Left ventricle myocardium inferior (tissue), 1 donor: Measurements from ENCODE around the gene ASTL. TPM values are rescaled to one million over a fixed set of nuclear protein-coding genes. Genes with fewer than 3 reads are reported as not detected.

Experiments used
- DNase-seq: peaks from one replicate; pipeline ENCODE4 v3.0.0-alpha.2; 2020
- H3K27ac ChIP-seq: fragments of 200-600 bp; replicated peaks from 2 replicates; pipeline ENCODE4 v1.8.0; 2021
- H3K27me3 ChIP-seq: fragments of 200-600 bp; 2 replicates; pipeline ENCODE4 v1.8.0; 2021; ENCODE audit warnings: low read depth
- H3K36me3 ChIP-seq: fragments of 200-600 bp; 2 replicates; pipeline ENCODE4 v1.8.0; 2021
- H3K4me1 ChIP-seq: fragments of 200-600 bp; 2 replicates; pipeline ENCODE4 v1.8.0; 2021
- H3K4me3 ChIP-seq: fragments of 200-600 bp; 2 replicates; pipeline ENCODE4 v1.8.0; 2021; ENCODE audit warnings: mild to moderate bottlenecking, moderate library complexity
- H3K9me3 ChIP-seq: fragments of 200-600 bp; replicated peaks from 2 replicates; pipeline ENCODE4 v1.8.0; 2021
- CTCF ChIP-seq: fragments of 200-600 bp; IDR thresholded peaks from 2 replicates; pipeline ENCODE4 v1.8.0; 2021; ENCODE audit warnings: antibody characterized with exemption, mild to moderate bottlenecking, borderline replicate concordance
- intact Hi-C: fragments of 100-400 bp; cut with micrococcal nuclease; formaldehyde crosslinking; loops from one replicate; pipeline ENCODE4 v1.11.0; 2022
- total RNA-seq: library from RNA; stranded (reverse); fragmentation: NEBNext Ultra II Directional; extraction: Animal tissue kit (Norgen Biotek cat#: 25700); gene quantifications from one replicate; pipeline ENCODE4 v1.2.1, GENCODE V29; 2021
- donor health status: DM: no; HTN: yes; CAD: no; lungs with severe emphysema.

ASTL gene
- total RNA-seq, 1 donor from 2014 or later, result not detected

GRCh38 chr2:96128456-96128855 is 9.8 kb downstream of the ASTL start:
- H3K27ac ChIP-seq, result no peak overlapping the region
- H3K27me3 ChIP-seq, result no peaks in the 10 kb centered on the region
- no peak overlapping the region for H3K4me3 ChIP-seq
- intact Hi-C loops, result no loop called here
- DNase-seq, result no peak
- H3K36me3 ChIP-seq, result no peaks in the 10 kb centered on the region
- TF ChIP-seq CTCF, result no peak
- no peaks in the 10 kb centered on the region for H3K4me1 ChIP-seq
- no peaks in the 10 kb centered on the region for H3K9me3 ChIP-seq

GRCh38 chr2:96124406-96125265 is 13.7 kb downstream of the ASTL start:
- DNase-seq, result no peak
- Histone ChIP-seq H3K9me3 (no peaks in the 10 kb centered on the region), H3K36me3 (no peaks in the 10 kb centered on the region), H3K27me3 (peaks cover 24% of the 10 kb centered on the region), H3K4me3 (no peak overlapping the region), H3K27ac (no peak overlapping the region), H3K4me1 (no peaks in the 10 kb centered on the region)
- TF ChIP-seq CTCF, result no peak
- intact Hi-C loops, result no loop called here

GRCh38 chr2:96123936-96124335 is 14.4 kb downstream of the ASTL start:
- no peak for TF ChIP-seq CTCF
- Histone ChIP-seq H3K4me3 (no peak overlapping the region), H3K27ac (no peak overlapping the region), H3K36me3 (no peaks in the 10 kb centered on the region), H3K4me1 (no peaks in the 10 kb centered on the region), H3K27me3 (peaks cover 31% of the 10 kb centered on the region), H3K9me3 (no peaks in the 10 kb centered on the region)
- intact Hi-C loops, result no loop called here
- DNase-seq, result no peak

DNA sequence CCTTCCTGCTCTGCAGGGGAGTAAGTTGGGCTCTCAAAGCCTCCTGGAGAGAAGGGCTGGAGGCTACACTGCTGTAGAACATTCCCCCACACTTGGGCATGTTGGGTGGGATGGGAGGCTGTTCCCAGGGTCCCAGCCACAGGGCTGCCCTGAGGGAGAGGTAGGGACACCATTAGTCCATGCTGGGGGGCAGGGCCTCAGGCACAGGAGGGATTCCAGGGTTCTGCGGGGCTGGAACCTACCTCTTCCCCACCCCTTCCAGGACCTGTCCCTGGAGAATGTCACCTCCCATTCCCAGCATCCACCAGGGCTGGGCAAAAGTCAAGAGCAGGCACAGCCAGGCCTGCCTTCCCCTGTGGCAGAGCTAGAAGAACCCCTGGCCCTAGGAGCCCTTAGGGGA is 15.0 kb downstream of the ASTL start:
- no peaks in the 10 kb centered on the region for H3K9me3 ChIP-seq
- intact Hi-C loops, result no loop called here
- H3K27me3 ChIP-seq, result peaks cover 37% of the 10 kb centered on the region
- no peak for DNase-seq
- H3K4me1 ChIP-seq, result no peaks in the 10 kb centered on the region
- H3K36me3 ChIP-seq, result no peaks in the 10 kb centered on the region
- no peak for TF ChIP-seq CTCF
- H3K27ac ChIP-seq, result no peak overlapping the region
- no peak overlapping the region for H3K4me3 ChIP-seq

DNA sequence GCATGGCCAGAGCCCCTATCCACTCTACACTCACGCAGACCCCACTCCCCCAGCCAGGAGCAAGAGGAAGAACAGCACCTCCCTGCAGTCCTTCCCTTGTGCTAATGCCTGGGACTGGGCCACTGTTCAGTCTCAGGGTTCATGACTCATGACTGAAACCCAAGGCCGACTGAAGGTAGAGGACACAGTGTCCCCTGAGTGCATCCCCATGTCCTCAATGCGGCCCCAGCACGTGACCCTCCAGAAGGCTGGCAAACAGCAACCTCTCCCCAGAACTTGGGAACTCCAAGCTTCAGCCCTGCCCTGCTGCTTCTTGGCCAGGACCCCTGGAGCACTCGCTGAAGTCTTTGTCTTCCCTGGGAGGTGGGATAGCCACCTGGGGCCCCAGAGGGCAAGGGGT is 15.9 kb downstream of the ASTL start:
- intact Hi-C loops, result no loop called here
- H3K27ac ChIP-seq, result no peak overlapping the region
- no peak overlapping the region for H3K4me3 ChIP-seq
- no peaks in the 10 kb centered on the region for H3K36me3 ChIP-seq
- H3K9me3 ChIP-seq, result no peaks in the 10 kb centered on the region
- TF ChIP-seq CTCF, result no peak
- peaks cover 46% of the 10 kb centered on the region for H3K27me3 ChIP-seq
- DNase-seq, result no peak
- peaks cover 2% of the 10 kb centered on the region for H3K4me1 ChIP-seq
